22Rv1 (cell line): ENCODE data around the gene GCHFR.

ENCODE experiments used
- ZFX ChIP-seq: fragments of 450-650 bp; IDR thresholded peaks from 2 replicates; pipeline ENCODE4 v1.6.1; 2017; ENCODE audit warnings: antibody characterized with exemption, borderline replicate concordance
- TF ChIP-seq, protein P1 (sequence below): fragments of 450-650 bp; IDR thresholded peaks from 2 replicates; pipeline ENCODE4 v1.5.1; 2017; ENCODE audit warnings: mild to moderate bottlenecking

DNA sequence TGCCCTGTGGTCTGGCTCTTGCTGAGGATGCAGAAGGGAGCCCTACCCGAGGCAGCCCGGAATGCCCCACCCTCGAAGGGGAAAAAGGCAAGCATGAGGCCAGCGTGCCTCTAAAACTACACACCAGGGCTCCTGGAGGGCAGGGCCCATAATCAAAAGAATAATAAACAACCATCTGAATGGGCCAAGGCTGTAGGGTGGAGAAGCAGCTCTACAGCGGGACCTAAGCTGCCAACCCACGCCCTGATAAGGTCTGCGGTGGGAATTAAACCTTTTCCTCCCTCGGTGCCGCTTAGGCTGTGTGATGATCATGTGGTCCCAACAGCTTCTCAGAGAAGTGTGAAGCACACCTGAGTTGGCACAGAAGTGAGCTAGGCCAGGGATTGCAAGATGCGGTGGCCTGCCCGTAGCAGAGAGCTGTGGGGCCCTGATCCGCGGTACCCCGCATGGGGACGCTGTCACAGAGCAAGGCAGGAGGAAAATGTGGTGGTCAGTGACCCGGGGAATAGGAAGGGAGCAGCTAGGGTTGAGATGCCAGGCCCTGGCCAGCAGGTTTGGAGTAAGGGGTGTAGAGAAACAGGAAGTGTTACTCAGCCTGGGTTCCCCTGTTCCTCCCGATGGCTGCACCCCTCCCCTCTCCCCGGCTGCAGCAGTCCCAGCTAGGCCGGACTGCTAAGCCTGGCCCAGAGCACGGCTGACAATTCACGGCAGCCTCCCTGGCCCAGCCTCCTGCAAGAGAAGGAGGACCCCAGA lies 4.8 kb downstream of the GCHFR start:
- TF ChIP-seq, protein P1, sequence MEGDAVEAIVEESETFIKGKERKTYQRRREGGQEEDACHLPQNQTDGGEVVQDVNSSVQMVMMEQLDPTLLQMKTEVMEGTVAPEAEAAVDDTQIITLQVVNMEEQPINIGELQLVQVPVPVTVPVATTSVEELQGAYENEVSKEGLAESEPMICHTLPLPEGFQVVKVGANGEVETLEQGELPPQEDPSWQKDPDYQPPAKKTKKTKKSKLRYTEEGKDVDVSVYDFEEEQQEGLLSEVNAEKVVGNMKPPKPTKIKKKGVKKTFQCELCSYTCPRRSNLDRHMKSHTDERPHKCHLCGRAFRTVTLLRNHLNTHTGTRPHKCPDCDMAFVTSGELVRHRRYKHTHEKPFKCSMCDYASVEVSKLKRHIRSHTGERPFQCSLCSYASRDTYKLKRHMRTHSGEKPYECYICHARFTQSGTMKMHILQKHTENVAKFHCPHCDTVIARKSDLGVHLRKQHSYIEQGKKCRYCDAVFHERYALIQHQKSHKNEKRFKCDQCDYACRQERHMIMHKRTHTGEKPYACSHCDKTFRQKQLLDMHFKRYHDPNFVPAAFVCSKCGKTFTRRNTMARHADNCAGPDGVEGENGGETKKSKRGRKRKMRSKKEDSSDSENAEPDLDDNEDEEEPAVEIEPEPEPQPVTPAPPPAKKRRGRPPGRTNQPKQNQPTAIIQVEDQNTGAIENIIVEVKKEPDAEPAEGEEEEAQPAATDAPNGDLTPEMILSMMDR, result no peak
- TF ChIP-seq ZFX, result no peak
